ELR (cell line): ENCODE measurements around the gene SLC5A4.
"Not testable (repeated sequence)": the region's sequence is repeated elsewhere in the genome, so short reads cannot be mapped to it uniquely, and the experiment has no call there.

ENCODE experiments used
- DNase-seq: peaks from one replicate; pipeline ENCODE4 v3.0.0-alpha.2; 2015; ENCODE audit warnings: low read depth

The SLC5A4 gene

DNA sequence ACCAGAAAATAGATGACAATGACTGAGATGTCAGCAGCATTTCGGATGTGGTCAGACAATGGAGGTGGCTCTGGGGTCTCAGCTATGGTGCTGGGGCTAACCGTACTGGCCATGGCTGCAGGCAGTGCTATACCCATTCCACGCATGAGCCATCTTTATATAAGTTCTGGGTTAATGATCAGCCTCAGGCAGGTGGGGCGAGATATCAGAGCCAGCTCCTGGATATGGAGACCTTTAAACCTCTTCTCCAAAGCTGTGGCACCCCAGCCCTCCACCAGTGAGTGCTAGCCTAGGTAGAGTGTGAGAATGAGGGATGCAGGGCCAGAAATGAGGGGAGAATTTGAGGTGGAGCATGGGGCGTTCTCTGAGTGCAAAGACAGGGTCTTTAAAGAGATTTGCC, at the start of gene SLC5A4:
Gene SLC5A4 (minus strand): TSS at position 131 of the 400 bp plus-strand sequence. CDS start 18 bp downstream, at position 113.
- DNase-seq = no peak

DNA sequence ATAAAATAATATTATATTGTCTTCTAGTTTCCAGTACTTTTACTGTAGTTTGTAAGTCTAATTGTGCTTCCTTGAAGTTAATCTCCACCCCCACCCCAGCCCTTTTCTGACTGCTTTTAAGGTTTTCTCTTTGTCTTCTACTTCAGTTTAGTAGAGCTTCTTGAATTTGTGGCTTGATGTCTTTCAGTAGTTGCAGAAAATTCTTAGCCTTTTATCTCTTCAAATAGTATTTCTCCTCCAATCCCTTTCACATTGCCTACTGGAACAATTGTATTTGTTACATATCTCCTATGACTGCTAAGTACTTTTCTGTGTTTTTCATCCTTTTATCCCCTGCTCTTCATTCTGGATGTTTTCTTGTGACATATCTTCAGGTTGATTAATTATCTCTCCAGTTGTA, 38.8 kb upstream of the SLC5A4 start:
- not testable (repeated sequence) for DNase-seq

DNA sequence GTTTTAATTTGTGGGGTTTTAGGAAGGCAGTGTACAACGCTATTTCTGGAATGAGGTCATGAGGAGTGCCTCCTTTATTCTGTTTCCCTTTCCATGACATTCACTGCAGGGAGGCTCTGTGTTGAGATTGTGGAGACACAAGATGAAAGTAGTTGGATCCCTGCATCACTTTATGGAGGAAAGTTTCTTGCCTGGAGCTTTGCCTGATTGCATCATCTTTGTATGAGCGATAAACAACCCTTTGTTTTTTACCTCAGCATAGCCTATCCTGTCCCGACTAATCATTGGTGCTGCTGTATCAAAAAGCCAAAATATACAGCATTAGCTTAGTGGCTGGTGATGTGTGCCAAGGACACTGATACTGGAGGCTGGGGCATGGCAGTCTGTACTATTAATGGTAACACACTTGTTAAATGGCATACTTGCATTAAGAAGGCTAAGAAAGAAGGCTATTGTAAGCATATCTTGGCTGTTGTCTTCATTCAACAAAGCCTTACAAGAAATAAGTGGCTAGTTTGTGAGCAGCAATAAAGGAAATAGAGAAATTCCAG, 31.2 kb upstream of the SLC5A4 start:
- no peak for DNase-seq

DNA sequence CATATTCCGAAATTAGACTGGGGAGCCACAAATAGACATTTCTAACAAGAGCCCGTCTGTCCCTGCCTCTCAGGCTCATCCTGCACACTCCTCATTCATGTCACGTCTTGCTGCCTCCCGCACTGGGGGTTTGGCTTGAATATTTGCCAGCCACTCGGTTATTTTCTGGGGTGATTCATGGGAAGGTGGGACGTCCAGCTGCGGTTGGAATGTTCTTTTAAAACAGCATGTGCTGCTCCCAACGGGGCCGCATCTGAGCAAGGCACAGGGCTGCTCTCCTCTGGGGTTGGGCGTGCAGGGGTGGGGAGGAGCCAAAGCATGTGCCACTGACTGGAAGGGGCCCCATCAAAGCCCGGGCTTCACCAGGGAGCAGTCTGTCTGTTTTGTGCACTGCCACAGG, 25.9 kb upstream of the SLC5A4 start:
- peak; percentile 37 for DNase-seq

DNA sequence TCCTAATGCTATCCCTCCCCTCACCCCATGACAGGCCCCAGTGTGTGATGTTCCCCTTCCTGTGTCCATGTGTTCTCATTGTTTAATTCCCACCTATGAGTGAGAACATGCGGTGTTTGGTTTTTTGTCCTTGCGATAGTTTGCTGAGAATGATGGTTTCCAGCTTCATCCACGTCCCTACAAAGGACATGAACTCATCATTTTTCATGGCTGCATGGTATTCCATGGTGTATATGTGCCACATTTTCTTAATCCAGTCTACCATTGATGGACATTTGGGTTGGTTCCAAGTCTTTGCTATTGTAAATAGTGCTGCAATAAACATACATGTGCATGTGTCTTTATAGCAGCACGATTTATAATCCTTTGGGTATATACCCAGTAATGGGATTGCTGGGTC, 20.2 kb upstream of the SLC5A4 start:
- DNase-seq = not testable (repeated sequence)

DNA sequence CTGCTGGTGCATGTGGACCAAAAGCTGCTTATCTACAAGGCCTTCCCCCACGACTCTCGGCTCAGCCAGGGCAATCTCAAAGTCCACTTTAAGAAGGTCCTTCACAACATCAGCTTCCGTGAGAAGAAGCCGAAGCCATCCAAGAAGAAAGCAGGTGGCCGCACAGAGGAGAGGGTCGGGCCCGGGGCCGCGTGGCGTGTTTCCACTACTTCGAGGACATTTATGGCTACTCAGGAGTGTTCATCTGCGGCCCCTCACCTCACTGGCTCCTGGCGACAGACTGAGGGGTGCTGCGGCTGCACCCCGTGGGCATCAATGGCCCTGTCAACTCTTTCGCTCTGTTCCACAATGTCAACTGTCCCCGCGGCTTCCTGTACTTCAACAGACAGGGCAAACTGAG, 16.2 kb upstream of the SLC5A4 start:
- DNase-seq = no peak

DNA sequence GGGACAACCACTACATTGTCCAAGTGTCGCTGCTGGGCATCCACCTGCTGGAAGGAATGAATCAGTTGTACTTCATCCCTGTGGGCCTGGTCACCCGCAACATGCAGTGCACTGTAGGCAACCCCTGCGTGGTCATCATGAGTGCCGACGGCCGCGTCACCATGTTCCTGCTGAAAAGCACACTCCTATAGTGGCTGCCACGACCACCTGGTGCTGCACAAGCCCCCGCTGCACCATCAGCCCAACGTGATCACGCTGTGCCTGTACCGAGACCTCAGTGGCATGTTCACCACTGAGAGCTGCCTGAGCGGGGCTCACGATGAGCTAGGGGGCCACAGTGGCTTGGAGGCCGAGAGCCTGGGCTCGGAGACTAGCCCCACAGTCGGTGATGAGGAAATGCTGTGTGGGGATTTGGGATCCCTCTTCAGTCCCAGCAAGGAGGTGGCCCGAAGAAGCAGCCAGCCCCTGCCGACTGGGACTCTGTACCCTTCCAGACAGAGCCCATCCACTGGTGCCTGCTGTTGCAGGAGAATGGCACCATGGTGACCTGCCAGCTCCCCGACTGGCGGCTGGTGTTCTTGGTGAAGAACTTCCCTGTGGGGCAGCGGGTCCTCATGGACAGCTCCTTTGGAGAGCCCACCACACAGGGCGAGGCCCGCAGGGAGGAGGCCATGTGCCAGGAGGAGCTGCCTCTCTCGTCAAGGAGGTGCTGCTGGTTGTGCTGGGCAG, 15.7 kb upstream of the SLC5A4 start:
- no peak for DNase-seq

DNA sequence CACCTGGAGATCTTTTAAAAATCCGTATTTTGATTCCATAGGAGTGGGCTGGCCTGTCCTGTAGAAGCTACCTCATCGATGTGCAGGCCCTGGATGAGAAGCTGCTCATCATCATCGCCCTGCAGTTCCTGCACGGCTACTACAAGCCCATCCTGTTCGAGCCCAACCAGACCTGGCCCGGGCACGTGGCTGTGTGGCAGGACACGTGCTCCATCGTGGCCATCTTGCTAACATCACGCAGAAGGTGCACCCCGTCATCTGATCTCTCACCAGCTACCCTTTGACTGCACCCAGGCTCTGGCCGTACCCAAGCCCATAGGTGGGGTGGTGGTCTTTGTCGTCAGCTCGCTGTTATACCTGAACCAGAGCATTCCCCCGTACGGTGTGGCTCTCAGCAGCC, 14.2 kb upstream of the SLC5A4 start:
- no peak for DNase-seq

DNA sequence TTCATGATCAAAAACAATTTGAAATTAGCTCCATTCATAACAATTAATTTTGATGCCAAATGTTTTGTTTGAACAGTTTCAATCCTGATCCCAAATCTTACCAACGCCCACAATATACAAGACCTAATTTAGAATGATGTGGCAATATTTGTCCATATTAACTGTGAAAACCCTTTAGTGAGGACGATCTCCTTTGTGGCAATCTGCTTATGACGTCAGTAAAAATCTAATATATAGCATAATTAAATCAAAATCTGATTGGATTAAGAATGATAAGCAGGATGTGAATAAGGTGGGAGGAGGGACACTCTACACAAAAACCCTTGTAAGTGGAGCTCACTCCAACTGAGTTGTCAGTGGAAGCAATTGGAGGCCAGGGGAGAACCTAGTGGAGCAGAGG, 11.9 kb upstream of the SLC5A4 start:
- DNase-seq = no peak

DNA sequence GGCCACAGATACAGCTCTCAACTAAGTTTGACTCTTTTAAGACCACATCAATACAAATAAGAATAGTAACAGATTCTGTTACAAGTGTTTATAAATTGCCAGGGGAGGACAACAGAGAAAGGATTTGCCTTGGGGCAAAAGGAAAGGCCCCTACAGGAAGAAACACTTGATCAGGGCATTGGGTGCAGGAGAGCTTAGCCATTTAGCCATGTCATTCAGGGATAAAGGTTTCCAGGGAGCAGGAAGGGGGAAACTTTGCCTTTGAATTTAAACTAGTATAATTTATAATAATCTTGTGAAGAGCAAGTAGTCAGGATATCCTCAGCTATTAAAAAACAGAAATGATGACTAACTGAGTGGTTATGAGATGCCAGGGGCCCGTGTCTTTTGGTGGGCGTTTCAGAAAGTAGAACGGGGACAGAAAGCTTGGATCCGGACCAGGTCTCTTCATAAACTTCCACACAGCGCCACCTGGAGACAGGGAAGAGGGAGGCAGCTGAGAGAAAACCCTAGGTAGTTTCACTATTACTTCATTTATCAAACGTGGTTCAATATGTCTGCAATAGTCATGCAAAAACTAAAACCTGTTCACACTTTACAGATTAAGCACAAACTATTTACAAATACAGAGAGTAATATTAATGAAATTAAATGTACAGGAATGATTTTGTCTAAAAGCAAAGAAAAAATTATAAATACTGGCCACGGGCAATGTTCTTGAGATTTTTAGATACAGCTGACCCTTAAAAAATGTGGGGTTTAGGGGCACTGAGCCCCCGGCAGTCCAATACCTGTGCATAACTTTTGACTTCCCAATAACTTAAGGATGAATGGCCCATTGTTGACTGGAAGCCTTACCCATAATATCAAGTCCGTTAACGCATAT, 11.0 kb upstream of the SLC5A4 start:
- peak; percentile 83 for DNase-seq

DNA sequence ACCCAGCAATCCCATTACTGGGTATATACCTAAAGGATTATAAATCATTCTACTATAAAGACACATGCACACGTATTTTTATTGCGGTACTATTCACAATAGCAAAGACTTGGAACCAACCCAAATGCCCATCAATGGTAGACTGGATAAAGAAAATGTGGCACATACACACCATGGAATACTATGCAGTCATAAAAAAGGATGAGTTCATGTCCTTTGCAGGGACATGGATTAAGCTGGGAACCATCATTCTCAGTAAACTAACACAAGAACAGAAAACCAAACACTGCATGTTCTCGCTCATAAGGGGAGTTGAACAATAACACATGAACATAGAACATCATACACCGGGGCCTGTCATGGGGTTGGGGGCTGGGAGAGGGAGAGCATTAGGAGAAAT, 8.5 kb upstream of the SLC5A4 start:
- DNase-seq = not testable (repeated sequence)

DNA sequence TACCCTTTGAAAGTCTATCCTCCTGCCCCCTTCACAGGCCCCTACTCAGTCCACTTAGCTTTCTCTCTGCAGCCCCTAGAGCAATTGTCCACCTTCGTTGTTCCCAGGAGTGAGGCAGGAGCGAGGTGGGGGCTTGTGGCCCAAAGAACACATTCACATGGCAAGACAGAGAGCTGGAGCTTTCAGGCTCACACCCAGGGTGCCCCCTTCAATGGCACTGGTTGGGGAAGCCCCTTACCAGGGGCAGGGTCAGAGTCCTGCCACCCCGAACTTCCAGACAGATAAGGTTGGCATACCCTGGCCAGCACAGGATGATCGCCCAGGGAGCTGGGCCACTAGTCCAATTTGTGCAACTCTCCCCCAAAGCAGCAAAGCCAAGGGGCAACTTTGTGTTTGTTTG, 6.2 kb upstream of the SLC5A4 start:
- no peak for DNase-seq

DNA sequence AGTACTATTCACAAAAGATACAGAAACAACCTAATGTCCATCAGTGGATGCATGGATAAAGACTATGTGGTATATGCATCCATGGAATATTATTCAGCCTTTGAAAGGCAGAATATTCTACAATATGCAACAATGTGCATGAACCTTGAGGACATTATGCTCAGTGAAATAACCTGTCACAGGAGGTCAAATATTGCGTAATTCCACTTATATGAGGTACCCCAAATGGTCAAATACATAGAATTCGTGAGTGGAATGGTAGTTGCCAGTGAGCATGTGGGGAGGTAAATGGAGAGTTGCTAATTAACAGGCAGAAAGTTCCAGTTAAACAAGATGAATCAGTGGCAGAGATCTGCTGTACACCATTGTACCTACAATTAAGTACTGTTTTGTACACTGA, 3.6 kb upstream of the SLC5A4 start:
- no peak for DNase-seq

DNA sequence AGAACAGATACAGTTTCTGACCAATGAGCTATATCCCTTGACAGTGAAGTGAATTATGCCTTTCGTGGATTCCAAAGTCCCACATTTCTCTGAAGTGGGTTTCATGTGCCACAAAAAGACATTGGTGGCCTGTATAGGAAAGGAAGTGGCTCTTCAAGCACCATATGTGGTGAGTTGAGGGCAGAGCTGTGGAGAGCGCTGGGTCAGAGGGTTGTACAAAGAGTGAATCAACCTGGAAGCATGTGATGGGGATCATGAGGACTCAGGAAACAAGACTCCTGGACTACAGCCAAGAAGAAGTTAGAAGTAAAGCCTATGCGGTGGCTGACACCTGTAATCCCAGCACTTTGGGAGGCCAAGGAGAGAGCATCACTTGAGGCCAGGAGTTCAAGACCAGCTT, 579 bp upstream of the SLC5A4 start:
- peak; percentile 3 for DNase-seq

DNA sequence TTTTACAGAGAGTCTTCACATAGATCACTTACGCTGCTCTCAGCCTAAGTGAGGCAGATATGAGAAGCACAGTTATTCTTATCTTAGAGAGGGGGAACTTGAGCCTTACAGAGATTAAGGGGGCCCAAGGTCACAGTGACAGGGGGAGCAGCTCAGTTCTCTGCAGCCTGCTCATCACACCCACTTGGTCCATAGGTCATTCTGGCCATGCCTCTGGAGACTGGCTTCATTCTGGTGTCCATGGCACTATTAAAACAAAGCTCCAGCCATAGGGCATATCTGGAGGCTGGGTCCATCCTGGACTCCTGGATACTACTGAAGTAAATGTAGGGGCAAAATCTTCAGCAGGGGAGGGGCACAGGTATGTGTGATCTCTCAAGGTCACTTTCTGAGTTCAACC, 5.9 kb downstream of the SLC5A4 start:
- DNase-seq = no peak

DNA sequence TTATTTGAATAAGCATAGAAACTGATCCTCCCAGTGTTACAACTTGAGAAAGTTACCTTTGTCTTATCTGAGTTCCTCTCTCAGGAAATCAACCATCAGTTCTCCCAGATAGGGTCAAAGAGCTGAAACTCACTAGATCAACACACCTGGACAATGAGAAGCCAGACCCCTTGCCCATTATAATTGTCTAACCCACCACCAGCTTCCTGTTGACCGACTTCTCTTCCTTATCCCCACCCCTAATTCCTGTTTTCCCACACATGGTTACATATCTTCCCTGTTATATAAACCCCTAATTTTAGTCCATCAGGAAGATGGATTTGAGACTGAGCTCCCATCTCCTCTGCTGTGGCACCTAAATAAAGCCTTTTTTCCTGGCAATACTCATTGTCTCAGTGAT, 6.9 kb downstream of the SLC5A4 start:
- no peak for DNase-seq

DNA sequence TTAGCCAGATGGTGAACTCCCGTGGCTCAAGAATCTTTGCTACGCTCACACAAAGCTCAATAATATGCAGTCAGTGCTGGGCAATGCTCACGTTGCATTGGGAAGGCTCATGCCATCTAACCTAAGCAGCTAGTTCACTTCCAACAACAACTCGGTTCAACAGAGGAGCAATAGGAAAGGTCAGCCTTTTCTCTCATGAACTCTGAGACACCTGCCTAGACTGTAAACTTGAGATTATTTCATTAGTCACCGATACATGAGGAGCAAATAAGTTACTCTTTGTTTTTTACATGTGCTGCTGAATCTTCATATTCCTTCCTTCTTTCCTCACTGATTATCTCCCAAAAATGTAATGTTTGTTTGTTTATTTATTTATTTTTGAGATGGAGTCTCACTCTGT, 9.0 kb downstream of the SLC5A4 start:
- no peak for DNase-seq

DNA sequence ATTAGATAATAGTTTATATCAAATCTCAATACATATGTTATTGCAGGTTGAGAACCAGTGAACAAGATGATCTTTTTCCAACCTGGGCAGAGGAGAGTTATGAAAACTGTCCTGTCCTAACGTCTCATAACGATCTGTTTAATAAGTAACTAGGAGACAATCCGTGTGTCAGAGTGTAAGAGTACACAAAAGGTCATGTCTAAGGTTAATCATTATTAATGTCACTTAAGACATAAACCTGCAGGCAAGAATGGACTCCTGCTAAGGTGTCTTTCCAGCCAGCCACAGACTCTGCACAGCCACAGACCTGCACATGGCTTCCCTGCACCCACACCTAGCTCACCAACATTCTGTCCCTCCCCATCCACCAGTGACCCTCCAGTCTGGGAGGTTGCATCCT, 10.1 kb downstream of the SLC5A4 start:
- no peak for DNase-seq

DNA sequence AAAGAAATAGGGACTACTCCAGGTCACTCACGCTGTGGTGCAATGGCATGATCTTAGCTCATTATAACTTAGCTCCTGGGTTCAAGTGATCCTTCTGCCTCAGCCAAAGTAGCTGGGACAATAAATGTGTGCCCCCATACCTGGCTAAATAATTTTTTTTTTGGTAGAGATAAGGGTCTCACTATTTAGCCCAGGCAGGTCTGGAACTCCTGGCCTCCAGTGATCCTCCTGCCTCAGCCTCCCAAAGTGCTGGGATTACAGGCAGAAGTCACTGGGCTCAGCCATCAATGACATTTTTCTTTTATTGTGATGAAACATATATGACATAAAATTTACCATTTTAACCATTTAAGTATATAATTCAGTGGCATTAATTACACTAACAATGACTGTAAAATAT, 10.6 kb downstream of the SLC5A4 start:
- no peak for DNase-seq

DNA sequence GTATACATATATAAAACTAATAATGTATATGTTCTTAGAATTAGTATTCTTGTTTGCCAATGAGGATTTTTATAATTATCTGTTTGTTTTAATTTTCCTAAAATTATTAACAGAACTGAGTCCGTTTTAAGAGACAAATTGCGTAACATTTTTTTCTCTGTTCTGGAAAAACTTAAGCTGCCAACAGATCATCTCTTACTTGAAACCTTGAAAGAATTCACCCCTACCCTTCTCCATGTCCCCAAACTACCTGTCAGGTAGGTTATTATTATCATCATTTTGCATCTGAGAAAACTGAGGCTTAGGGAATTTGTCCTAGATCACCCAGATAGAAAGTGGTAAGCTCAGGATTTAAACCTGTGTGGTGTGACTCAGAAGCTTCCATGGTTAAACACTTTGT, 14.7 kb downstream of the SLC5A4 start:
- no peak for DNase-seq

DNA sequence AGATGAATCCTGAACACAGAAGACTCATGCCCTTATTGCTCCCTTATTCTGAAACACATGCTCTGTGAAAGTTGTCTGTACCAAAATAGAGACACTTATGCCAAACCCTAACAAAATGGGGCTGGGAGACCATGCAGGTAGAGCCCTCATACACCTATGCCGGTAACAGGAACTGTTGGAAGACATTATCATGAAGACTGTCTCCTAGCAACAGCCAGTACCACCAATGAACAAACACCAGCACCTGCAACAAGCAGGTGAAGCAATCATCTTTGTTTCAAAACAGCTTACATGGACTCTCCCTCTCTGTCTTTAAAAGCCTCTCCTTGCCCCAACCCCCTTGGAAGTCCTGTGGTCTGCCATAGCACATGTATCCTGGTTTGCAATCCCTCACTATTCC, 17.2 kb downstream of the SLC5A4 start:
- no peak for DNase-seq

DNA sequence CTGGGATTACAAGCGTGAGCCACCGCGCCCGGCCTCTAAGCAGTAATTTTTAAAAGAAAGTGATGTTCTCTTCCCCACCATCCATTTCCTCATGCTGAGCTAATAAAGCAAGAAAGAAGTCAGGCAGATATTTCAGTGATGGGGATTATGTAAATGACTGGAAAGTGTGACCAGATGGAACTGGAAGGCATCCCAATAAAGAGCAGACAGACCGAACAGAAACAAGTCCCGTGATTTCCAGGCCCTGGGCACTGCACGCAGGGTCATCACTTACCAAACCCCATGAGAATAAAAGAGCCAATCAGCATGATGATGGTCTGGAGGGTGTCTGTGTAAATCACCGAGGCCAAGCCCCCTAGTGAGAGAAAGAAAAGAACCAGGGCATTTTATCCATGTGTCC, 18.2 kb downstream of the SLC5A4 start:
- DNase-seq = no peak

DNA sequence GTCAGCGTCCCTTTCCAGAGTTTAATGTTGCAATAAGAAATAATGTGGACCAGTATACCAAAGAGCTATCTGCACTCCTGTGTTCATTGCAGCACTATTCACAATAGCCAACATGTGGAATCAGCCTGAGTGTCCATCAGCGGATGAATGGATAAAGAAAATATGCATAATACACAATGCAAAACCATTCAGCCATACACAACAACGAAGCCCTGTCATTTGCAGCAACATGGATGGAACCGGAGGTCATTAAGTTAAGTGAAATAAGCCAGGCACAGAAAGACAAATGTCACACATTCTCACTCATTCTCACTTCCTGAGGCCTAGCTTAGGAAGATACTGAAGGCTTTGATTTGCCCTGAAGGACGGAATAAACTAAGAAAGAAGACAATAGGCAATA, 22.1 kb downstream of the SLC5A4 start:
- no peak for DNase-seq
